ENCODE measurements around the gene VSIG10. TPM values are rescaled to one million over a fixed set of nuclear protein-coding genes. Genes with fewer than 3 reads are reported as not detected.
"Not testable (repeated sequence)": the region's sequence is repeated elsewhere in the genome, so short reads cannot be mapped to it uniquely, and the experiment has no call there.

The VSIG10 gene
- total RNA-seq, 4 donors from 2014 or later = 20.4 to 25.9 (median 23.6) TPM

- H3K27ac ChIP-seq = no peak overlapping the region
- no peaks in the 10 kb centered on the region for H3K27me3 ChIP-seq
- no peak overlapping the region for H3K4me3 ChIP-seq
- H3K9me3 ChIP-seq = no peaks in the 10 kb centered on the region
- no peak for DNase-seq (ENCODE audit: low spot score in 2 of 2)
- H3K4me1 ChIP-seq = peaks cover 14% of the 10 kb centered on the region
- no peaks in the 10 kb centered on the region for H3K36me3 ChIP-seq
- TF ChIP-seq CTCF (IDR thresholded peaks at IDR 0.05) = no peak
- no peak for TF ChIP-seq POLR2A (IDR thresholded peaks at IDR 0.05)
- no peak for TF ChIP-seq POLR2AphosphoS5 (IDR thresholded peaks at IDR 0.05)
- TF ChIP-seq EP300 (IDR thresholded peaks at IDR 0.05) = no peak
- 69% methylated on average over 12 of the region's 12 CpGs for WGBS
Observed at GRCh38 chr12:118098911-118099671, 4.7 kb downstream of the VSIG10 start.

- WGBS = 95% methylated on average over 3 of the region's 3 CpGs
- TF ChIP-seq POLR2AphosphoS5 (IDR thresholded peaks at IDR 0.05) = no peak
- TF ChIP-seq CTCF (IDR thresholded peaks at IDR 0.05) = no peak
- TF ChIP-seq POLR2A (IDR thresholded peaks at IDR 0.05) = no peak
- TF ChIP-seq EP300 (IDR thresholded peaks at IDR 0.05) = no peak
Observed at GRCh38 chr12:118098401-118098800, 5.4 kb downstream of the VSIG10 start.

GRCh38 chr12:118094039-118094438, 9.8 kb downstream of the VSIG10 start:
- Histone ChIP-seq H3K4me3 (no peak overlapping the region), H3K27ac (no peak overlapping the region), H3K4me1 (no peaks in the 10 kb centered on the region), H3K27me3 (no peaks in the 10 kb centered on the region), H3K9me3 (no peaks in the 10 kb centered on the region), H3K36me3 (no peaks in the 10 kb centered on the region)
- DNase-seq (ENCODE audit: low spot score in 2 of 2) = no peak
- TF ChIP-seq POLR2A (IDR thresholded peaks at IDR 0.05) (no peak), EP300 (IDR thresholded peaks at IDR 0.05) (no peak), POLR2AphosphoS5 (IDR thresholded peaks at IDR 0.05) (no peak), CTCF (IDR thresholded peaks at IDR 0.05) (no peak)
- 79% methylated on average over 3 of the region's 3 CpGs for WGBS

More at GRCh38 chr12:118098401-118098800, 5.4 kb downstream of the VSIG10 start:
- Histone ChIP-seq H3K4me1 (peaks cover 14% of the 10 kb centered on the region), H3K27me3 (no peaks in the 10 kb centered on the region), H3K36me3 (no peaks in the 10 kb centered on the region), H3K4me3 (no peak overlapping the region), H3K9me3 (no peaks in the 10 kb centered on the region), H3K27ac (no peak overlapping the region)
- no peak for DNase-seq (ENCODE audit: low spot score in 2 of 2)

- Histone ChIP-seq H3K27ac (no peak overlapping the region), H3K9me3 (no peaks in the 10 kb centered on the region), H3K36me3 (no peaks in the 10 kb centered on the region), H3K4me1 (no peaks in the 10 kb centered on the region), H3K27me3 (no peaks in the 10 kb centered on the region), H3K4me3 (no peak overlapping the region)
- WGBS = 92% methylated on average over 9 of the region's 9 CpGs
- TF ChIP-seq EP300 (IDR thresholded peaks at IDR 0.05) (no peak), POLR2A (IDR thresholded peaks at IDR 0.05) (no peak), CTCF (IDR thresholded peaks at IDR 0.05) (no peak), POLR2AphosphoS5 (IDR thresholded peaks at IDR 0.05) (no peak)
- no peak for DNase-seq (ENCODE audit: low spot score in 2 of 2)
Observed at GRCh38 chr12:118089782-118090181, 14.0 kb downstream of the VSIG10 start.

- Histone ChIP-seq H3K27me3 (no peaks in the 10 kb centered on the region), H3K4me3 (no peak overlapping the region), H3K27ac (no peak overlapping the region), H3K36me3 (peaks cover 32% of the 10 kb centered on the region), H3K9me3 (no peaks in the 10 kb centered on the region), H3K4me1 (no peaks in the 10 kb centered on the region)
- no peak for TF ChIP-seq POLR2AphosphoS5 (IDR thresholded peaks at IDR 0.05)
- no peak for DNase-seq (ENCODE audit: low spot score in 2 of 2)
- 82% methylated on average over 9 of the region's 9 CpGs for WGBS
Observed at GRCh38 chr12:118082161-118082560, 21.6 kb downstream of the VSIG10 start.

- H3K27me3 ChIP-seq; DNase-seq (ENCODE audit: low spot score in 2 of 2); H3K9me3 ChIP-seq; H3K27ac ChIP-seq; H3K4me3 ChIP-seq; H3K4me1 ChIP-seq: not testable (repeated sequence)
- peaks cover 32% of the 10 kb centered on the region for H3K36me3 ChIP-seq
- WGBS = 93% methylated on average over 9 of the region's 9 CpGs
Observed at GRCh38 chr12:118081521-118081920, 22.3 kb downstream of the VSIG10 start.

Data from suprapubic skin (tissue), 4 donors.